Activated CD4-positive, alpha-beta T cell treated with anti-CD3 and anti-CD28 coated beads, Interleukin-2, Interleukin-4, amounts not matched to agents 100 ng/mL and 50 ng/mL, durations not matched to agents 16 hours and 8 hours (primary cell): Measurements from ENCODE around the gene ENO4.
A peak's percentile ranks its signal among the peaks of the same experiment; 100 is the strongest.

Source experiments
- DNase-seq: peaks from one replicate; pipeline ENCODE4 v3.0.0-alpha.2; 2020; ENCODE audit warnings: low spot score

The ENO4 gene, protein sequence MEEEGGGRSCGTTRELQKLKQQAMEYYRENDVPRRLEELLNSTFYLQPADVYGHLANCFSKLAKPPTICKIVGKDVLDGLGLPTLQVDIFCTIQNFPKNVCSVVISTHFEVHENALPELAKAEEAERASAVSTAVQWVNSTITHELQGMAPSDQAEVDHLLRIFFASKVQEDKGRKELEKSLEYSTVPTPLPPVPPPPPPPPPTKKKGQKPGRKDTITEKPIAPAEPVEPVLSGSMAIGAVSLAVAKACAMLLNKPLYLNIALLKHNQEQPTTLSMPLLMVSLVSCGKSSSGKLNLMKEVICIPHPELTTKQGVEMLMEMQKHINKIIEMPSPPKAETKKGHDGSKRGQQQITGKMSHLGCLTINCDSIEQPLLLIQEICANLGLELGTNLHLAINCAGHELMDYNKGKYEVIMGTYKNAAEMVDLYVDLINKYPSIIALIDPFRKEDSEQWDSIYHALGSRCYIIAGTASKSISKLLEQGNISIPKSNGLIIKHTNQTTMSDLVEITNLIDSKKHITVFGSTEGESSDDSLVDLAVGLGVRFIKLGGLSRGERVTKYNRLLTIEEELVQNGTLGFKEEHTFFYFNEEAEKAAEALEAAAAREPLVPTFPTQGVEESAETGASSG

DNA sequence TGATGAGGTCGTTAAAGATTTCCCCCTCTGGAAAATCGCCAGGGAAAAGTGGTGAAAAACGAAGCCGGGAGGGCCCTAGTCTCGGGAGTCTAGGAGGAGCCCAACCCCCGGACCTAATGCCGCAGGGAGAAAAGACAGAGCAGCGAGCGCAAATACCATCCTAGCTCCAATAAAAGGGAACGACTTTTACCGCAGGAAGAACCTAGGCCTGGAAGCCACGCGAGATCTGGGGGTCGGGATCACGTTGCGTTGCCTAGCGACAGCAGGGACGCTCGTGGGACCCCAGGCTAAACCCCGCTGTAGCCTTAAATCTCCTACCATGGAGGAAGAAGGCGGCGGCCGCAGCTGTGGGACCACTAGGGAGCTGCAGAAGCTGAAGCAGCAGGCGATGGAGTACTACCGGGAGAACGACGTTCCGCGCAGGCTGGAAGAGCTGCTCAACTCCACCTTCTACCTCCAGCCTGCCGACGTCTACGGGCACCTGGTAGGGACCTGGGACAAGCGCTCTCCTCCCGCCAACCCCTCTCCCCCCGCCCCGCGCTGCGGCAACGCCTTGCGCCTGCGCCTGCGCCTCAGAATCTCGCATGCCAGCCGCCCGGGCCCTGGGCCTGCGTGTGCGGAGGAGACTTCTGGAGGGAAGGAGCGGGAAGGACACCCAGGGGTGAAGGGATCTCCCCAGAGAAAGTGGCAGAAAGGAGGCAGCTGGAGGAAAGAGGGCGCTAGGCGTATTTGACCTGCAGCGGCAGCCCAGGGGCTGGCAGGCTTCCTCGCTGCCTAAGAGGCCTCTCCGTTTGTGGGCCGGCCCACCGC, at the start of gene ENO4:
TSS of gene ENO4 (plus strand) at position 252 of the 810 bp plus-strand sequence. CDS start at position 320, 68 bp downstream.
- DNase-seq, result peak; percentile 4

DNA sequence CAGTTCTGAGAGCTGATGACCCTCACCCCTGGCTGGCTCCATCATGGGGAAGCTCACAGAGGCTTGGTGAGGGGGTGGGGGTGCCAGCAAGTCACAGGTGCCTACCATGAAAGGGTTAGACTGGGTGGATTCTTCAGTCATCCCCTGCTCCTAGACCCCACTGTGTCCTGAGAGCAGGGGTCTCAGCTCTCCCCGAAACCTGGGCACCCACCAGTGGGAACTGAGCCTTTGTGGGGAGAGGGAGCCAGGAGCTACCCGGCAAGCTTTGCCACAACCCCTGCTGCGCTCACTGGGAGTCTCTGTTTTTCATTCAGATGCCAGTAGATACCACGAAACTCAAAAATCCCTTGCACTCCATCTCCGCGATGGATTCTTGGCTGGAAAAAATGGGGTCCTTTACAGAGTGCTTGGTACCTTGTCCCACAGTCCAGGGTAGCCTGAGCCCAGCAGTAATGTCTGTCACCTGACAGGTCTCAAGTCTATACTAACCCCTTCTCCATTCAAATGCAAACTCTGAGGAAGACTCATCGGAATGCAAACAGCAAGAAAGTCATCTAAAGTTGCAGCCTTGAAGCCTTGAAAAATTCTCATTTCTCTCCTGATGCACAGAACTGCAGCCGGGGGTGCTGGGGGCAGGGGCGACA, 48.9 kb upstream of the ENO4 start:
- no peak for DNase-seq

DNA sequence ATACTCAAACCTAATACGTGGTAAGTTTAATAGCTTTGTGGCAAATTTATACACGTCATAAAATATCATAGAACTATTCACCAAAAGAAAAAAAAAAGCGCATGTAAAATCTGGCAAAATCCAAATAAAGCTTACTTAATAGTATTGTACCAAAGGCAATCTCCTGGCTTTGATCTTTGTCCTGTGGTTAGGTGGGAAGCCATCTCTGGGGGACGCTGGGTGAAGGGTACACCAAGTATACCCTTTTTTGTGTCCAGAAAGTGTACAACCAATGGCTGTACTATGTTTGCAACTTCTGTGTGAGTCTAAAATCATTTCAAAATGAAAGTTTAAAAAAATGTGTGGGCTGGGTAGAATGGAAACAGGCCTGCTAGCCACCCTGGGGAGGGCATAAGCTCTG, 47.6 kb upstream of the ENO4 start:
- DNase-seq, result no peak

DNA sequence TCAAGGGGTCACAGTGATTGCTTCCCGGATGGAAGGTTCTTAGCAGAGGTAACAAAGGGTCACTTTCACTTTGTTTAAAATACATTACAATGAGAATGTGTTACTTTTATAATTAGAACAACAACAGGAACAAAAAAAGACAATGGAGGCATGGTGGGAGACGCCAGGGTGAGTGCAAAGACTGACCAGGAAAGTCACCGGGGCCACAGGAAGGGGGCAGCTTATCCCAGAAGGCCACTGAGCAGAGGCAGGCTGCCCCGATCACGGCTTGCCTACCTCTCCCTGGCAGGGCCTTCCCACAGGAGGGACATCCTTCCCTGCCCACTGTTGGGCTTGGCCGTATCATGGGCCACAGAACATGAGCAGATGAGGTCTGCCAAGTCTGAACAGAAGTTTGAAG, 46.8 kb upstream of the ENO4 start:
- DNase-seq, result no peak

DNA sequence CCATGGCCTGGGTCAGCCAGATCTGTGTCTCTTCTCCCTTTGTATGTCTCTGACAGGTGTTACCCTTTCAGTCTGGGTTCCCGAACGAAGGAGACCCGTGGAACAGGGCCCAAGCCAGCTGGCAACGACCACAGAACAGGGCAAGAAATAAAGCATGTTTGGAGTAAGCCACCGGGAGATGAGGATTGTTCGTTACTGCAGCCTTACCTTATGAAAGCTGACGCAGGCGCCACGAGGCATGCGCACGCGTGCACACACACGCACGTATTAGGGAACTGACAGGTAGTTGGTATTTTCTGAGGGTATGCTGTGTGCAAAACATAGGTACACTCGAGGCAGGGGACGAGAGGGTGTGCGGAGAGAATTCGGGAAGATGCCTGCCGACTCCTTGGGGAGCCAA, 46.4 kb upstream of the ENO4 start:
- no peak for DNase-seq

DNA sequence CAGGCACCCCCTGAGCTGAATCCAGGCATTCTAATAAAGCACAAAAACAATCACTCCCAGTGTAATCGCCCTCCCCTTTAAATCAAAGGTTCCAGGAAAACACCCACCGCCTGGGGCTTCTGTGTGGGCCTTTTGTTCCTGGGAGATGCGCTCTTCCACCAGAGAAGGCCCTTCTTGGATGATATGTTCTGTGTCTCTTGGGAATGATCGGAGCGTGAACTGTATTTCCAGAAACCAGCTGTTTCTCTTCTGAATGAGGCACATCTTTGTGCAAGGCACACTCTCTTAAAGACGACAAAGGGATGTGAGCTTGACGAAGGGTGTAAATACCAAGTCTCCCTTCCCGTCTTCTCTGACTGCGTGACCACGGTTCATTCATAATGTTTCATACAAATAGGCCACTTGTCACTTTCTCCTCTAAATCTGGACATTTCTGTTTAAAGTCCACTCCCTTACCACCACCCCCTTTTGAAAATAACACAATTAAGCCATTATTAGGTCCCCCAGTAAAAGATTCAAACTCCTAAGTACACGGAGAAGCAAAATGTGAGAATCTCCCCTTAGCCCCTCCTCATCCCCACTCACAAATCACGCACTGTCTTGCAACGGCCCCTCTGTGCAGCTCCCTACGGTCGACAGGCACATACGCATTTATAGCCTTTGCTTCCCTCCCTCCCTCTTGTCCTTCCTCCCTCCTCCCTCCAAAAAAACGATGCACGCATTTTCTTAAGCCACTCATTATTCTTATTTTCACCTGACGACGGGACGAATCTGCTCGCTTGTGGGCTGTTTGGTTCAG, 45.6 kb upstream of the ENO4 start:
- no peak for DNase-seq

DNA sequence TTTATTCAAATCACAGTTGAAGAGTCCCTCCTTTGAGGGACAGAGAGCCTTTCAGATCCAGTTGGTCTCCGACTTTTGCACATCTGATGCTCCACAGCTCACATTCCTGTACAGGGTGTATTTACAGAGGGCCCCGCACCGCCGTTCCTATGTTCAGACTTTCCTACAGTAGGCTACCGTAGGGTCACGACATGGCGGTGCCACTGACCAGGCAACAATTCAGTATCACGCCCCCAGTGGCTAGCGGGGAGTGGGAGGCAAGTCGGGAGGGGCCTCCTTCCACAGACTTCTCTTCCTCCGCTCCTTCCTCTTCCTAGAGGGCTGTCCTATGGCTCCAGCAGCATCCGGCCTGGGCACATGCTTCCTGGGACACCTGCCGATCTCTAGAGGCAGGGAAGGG, 40.6 kb upstream of the ENO4 start:
- no peak for DNase-seq

DNA sequence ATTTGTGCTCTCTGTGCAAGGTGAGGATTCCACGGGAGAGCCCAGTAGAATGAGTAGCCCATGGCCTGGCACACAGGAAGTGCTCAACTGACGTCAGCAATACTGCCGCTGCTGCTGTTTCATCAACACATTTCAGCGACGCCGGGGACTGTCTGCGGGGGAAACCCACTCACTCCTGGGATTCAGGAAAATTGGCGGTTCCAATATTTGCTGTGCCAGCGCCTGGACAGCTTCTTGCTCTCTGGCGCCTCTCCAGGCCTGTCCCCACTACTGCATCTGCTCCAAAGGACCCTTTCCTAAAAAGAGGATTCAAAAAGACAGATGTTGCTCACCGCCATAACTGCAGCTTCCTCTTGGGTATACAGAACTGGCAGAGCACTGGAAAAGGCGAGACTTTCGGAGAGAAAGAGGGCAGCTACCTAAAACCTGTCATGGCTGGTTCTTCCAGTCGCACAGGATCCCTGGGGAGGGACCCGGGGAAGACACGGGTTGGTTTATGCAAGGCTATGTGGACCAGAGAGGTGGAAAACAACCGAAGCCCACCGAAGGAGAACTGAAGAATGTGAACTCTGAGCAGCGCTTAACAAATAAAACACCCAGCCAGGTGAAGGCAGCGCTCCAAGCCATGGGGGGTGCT, 39.7 kb upstream of the ENO4 start:
- DNase-seq, result no peak

DNA sequence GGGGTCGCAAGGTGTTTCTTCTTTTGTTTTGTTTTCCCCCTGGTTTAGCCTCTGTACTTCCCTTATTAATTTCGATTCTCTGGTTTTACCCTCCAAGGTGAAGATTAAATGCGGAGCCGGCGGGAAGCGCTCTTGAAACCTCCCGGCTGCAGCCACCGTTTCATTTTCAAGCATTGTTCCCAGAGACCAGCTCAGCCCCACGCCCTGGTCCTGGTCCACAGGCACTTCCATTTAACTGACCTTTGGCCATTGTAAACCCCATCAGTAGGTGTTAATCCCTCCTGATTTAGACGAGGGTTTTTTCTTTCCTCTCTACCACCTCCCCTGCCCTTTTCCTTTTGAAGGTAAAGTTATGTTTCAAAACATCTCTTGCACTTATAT, 39.2 kb upstream of the ENO4 start:
- DNase-seq, result no peak

DNA sequence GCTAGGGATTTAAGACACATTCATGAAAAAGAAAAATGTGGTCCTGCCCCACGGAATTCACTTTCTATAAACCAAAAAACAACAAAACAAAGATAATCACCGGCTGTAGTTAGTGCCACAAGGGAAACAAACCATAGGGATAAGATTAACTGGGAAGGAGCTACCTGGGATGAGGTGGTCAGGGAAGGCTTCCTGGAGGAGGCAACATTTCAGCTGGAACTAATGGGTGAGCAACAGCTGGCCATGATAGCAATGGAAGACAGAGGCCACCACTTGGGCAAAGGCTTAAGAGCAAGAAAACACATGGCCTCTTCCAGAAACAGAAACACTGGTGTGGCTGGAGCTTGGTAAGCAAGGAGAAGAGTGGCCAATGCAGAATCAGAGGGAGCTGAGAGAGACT, 38.4 kb upstream of the ENO4 start:
- DNase-seq, result no peak

DNA sequence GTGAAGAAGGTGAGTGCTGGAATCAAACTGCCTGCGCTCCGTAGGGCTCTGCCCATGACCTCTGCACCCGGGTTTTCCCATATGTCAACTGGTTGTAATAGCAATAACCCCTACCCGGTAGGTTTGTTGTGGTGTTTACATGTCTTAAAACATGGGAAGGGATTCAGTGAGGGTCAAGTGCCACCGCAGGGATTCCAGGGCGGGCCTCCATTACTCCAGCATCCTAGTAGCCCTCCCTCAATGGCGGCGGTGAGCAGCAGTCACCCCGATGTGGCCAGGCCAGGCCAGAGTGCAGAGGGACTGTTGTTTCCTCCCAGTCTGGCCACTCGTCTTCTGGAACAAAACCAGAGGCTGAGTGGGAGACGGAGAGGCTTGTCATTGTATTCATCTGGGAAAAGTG, 37.6 kb upstream of the ENO4 start:
- no peak for DNase-seq

DNA sequence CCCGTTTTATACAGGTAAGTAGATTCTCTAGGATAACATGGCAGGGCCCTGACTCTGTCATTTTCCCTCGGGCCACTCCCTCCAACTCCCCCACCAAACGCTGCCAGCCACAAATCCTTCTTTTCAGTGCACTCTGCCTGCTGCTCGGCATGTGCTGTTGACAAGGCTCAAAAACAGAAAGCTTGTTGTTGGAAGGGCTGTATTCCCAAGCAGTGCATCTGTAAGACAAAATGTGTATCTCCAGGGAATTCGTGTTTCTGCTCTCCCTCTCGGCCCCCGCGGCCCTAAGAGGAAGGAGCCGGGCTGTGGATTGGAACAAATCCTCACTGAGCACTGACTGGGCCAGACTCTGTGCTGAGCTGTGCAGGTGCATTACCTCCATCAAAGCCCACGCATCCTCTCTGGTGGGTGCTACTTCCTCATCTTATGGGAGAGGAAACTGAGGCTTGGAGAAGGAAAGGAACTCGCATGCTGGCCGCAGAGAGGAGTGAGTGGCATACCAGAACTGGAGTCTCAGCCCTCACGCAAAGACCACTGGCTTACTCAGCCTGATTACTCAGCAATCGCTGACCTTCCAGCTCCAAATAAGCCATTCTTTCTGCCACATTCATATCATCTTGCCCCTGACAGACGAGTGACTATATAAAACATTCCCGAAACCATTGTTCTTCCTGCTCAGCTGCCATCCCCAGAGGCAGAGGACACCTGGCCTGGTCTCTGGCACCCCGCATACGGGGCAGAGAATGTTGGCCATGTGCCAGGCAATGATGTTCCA, 33.5 kb upstream of the ENO4 start:
- DNase-seq, result no peak

DNA sequence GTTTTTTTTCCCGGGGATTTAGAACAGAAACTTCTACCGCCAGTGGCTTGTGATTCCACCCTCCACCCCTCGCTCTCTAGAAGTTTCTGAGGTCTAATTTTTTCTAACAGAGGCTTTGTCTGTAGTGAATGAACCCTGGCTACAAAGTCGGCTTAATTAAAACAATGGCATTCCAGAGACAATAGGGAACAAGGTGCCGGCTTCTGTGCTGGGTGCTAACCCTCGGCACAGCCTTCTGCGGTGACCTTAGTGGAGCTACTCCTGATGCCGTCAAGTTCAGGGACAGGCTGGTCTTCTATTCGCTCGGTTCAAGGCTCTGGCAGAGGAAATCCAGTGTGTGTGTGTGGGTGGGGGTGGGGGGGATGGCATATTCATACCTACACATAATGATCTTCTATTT, 32.1 kb upstream of the ENO4 start:
- DNase-seq, result no peak

DNA sequence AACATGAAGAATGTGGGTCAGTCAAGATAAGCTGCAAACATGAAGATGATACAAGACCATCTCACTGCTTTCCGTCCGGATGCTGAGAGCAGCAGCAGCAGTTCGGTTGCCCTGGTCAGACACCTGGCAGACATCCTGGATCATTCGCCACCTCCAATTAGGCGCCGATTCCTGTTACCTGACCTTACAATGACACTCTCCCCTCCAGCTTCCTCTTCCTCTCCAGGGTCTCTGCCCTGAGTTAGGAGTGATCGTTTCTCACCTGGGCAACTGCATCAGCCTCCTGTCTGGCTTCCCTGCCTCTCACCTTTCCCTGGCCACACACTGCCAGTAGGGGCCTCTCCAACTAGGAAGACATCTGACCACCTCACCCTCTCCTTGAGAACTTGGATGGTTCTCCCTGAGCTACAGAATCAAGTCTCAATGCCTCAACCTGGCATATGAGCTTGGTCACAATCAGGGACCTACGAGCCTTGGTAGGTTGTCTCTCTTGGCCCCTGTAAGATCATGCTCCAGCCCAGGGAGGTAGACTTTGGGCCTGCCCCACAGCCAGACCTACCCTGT, 31.4 kb upstream of the ENO4 start:
- DNase-seq, result no peak

DNA sequence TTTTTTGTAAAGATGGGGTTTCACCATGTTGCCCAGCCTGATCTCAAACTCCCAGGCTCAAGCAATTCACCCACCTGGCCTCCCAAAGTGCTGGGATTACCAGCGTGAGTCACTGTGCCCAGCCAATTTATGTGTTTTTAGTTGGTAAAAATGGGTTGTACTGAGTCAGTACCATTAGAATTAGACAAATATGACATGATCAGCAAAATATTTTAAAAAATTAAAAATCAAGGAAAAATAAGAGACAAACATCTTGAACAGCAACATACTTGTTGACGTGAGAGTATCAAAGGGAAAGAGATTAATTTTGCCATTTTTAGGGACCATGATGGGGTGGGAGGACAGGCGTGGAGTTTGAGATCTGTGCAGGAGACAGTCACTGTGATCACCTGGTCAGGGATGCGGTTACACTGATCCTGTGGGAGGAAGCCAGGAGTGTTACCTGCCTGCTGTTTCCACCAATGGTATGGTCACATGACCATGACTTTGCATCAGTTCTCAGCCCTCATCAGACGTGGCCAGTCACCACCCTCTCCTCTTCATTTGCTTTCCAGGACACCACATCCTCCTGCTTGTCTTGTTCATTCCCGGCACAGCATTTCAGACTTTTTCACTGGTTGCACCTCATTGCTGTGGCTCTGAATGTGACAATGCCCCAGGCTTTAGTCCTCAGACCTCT, 29.2 kb upstream of the ENO4 start:
- DNase-seq, result no peak

DNA sequence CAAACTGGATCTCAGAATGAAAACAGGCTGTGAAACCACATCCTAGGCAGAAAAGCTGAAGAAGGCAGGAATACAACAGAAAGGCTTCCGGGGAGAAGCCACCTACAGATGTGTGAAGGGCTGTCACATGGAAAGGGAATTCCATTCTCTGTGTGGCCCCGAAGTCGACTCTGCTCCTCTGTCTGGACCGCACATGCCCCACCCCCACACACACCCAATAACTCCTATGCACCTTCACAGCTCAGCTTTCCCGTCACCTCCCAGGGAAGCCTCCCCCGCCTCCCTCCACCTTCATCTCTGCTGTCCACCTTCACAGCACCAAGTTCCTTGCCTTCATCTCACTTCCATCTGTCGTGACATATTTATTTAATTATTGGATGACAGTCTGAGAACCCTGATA, 23.4 kb upstream of the ENO4 start:
- DNase-seq, result no peak

DNA sequence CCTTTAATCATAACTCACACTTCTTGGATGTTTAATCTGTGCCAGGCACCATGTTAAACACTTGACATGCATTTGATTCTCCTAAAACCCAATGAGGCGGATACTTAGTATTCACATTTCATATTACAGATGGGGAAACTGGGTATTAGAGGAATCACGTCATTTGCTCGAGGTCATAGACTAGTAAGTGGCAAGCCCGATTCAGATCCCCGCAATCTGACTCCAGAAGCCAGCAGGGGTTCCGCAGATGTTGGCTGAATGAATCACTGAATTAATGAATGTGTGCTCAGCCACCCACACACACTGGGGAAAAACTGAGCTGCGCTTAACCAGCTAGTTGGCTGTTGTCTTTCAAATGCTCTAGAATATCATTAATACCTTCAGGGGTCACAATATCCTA, 22.5 kb upstream of the ENO4 start:
- no peak for DNase-seq

DNA sequence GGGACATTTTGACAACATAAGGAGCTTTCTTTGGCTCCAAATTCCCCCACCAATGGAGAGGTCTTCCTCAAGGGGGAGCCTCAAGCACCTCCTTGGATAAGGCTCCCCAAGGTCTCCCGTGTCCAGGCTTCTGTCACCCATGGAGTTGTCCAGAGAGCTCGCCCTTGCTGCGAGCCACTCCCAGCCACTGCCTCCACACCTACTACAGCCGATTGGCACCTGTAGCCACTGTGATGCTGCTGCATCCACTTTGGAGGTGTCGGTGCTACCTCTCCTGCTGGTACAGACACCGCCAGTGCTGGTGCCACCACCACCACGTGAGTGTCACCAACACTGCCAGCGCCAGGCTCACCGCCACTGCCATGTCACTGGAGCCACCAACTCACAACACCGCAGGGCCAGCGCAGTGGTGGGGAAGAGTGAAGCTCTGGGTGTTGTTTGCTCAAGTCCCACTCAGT, 22.1 kb upstream of the ENO4 start:
- DNase-seq, result no peak

DNA sequence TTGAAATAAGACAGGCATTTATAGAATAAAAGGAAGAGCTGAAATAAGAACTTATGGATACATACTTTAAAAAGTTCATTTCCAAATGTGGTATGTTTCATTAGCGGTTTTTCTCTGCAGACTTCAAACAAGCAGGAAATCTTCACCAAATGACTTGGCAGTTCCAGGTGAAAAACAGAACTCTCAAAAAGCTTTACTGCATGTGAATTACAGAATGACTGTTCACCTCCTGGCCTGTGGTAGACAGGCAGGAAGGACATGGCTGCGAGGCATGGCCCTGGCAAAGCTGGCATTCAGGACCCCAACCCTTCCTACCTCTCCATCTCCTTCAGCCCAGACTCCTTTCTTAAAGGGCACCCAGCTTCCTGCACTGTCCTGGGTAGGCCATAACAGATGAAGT, 21.2 kb upstream of the ENO4 start:
- no peak for DNase-seq
